Stimulated activated CD4-positive, alpha-beta T cell treated with anti-CD3 and anti-CD28 coated beads, Interleukin-15, amount 100 ng/mL, for 24 hours (primary cell): ENCODE measurements around the gene PCDH20.
"Not testable (repeated sequence)": the region's sequence is repeated elsewhere in the genome, so short reads cannot be mapped to it uniquely, and the experiment has no call there.

Experiments
- DNase-seq: peaks from one replicate; pipeline ENCODE4 v3.0.0-alpha.2; 2020

PCDH20 gene

GRCh38 chr13:61415749-61416148 is at the start of gene PCDH20:
Gene PCDH20, minus strand, starts transcription at chr13:61415849. Its CDS starts 691 bp downstream, at chr13:61415158.
- DNase-seq, result no peak

DNA sequence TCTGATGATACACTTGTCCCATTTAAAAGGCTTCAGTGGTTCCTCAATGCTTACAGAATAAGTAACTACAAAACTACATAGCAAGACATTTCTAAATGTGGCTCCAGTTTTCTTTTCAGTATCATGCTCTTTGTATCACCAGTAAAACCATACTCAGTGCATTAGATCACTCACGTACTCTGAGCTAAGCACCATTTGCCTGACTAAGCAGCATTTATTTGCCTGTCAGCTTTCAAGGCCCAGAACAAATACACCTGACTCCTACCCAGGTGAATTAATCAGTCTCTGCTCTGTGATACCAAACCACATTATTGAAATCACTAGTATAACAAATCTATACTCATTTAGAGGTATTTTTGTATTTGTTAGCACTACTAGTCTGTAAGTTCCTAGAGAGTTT is 47.4 kb upstream of the PCDH20 start:
- DNase-seq, result no peak

DNA sequence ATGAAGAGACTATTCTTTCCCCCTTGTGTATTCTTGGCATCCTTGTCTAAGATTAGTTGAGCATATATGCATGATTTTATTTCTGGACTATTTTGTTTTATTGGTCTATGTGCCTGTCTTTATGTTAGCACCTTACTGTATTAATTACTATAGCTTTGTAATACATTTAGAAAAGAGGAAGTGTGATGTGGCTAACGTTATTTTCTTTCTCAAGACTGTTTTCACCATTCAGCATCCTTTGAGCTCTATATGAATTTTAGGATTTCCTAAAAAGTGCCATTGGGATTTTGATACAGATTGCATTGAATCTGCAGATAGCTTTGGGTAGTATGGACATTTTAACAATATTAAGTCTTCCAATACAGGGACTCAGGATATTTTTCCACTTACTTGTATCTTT is 37.5 kb upstream of the PCDH20 start:
- DNase-seq, result no peak

- no peak for DNase-seq
Measured at GRCh38 chr13:61432029-61432428, 16.4 kb upstream of the PCDH20 start.

DNA sequence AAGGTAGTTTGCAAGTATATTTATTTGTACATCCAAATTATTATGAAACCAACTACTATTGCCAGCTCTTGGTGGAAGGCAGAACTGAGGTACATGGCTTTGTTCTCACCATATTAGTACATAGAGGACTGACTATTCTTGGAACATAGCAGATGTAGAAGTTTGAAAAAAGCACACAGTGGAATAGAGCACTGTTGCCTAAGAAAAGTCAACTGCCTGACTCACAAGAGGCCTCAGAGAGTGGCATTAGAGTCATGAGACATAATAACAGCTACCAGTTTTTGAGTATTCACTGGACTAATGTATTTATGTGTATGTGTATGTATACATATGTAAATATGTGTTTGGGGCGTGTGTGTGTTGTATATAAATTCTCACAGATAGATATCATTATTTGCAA is 8.3 kb upstream of the PCDH20 start:
- no peak for DNase-seq

GRCh38 chr13:61417086-61417570 is 1.5 kb upstream of the PCDH20 start:
- no peak for DNase-seq

DNA sequence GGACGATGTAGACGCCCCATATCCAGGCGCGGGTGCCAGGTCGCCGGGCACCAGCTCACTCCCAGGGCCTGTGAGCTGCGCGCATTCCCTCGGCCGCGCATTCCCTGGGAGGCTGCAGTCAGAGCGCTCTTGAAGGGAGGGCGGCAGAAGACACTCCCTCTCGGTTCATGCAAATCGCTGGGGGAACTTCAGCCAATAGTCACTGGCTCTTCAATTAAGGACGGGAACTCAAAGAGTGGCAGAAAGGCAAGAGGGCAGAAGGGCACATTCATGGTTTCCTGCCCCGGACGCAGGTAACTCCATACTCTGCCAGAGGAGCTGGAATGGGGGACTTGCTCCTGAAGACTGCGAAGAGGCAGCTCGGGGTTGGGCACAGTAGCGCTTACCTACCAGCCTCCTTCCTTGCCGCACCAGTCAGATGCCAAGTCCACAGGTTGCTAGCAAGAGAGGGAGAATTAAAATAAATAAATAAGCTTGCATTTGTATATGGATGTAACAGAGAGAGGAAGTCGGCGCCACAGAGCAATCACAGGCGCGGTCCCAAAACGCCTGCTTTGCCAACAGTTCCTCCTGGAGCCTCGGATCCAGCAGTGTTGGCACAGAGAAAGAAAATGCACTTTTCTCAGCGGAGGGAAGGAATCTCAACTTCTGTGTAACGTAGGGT is 459 bp downstream of the PCDH20 start:
- DNase-seq, result no peak

GRCh38 chr13:61414686-61415057 is 977 bp downstream of the PCDH20 start:
- DNase-seq, result no peak

DNA sequence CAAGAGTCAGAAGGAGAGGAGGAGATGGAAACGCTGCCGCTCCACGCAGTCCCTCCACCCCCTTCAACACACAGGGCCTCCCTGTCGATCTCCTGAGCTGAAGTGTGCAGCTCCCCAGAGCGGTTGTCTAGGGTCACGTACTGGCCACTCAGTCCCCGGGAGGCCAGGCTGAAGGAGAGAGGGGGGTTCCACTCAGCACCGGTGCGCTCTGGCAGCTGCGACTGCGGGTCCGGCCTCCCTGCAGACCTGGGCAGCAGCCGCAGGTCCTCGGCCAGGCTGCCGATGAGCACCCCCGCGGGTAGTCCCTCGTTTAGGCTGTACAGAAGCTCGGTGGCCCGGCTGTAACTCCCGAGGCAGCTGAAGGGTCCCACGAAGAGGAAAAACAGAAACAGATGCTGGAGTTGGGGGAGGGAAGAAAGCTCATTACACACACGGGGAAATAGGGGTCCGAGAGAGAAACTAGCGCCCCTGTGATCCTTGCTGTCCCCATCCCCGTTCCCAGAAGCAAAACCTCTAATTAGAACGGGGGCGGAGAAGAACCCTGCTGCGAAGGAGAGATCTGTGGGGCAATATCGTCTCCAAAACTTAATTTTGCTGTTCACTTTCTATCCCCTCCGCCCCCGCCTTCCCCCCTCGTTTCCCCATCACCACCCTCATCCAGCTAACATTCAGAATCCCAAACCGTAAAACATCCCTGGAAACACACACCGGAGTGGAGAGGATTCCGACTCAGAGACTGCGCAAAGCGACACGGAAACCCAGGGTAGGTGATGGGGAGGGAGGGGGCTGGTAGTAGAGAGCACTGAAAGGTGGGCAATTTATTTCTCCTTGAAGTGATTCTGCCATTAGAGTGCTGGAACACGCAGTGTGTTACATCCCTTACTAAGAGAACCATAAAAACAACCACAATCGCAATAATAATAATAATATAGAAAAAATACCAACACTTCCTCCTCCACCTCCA is 1.8 kb downstream of the PCDH20 start:
- no peak for DNase-seq

- no peak for DNase-seq
Measured at GRCh38 chr13:61410669-61411297, 4.9 kb downstream of the PCDH20 start.

- DNase-seq, result no peak
Measured at GRCh38 chr13:61410266-61410665, 5.4 kb downstream of the PCDH20 start.

- no peak for DNase-seq
Measured at GRCh38 chr13:61408571-61408970, 7.1 kb downstream of the PCDH20 start.

- no peak for DNase-seq
Measured at GRCh38 chr13:61406275-61406674, 9.4 kb downstream of the PCDH20 start.

GRCh38 chr13:61396121-61396520 is 19.5 kb downstream of the PCDH20 start:
- no peak for DNase-seq

GRCh38 chr13:61391426-61391825 is 24.2 kb downstream of the PCDH20 start:
- no peak for DNase-seq

DNA sequence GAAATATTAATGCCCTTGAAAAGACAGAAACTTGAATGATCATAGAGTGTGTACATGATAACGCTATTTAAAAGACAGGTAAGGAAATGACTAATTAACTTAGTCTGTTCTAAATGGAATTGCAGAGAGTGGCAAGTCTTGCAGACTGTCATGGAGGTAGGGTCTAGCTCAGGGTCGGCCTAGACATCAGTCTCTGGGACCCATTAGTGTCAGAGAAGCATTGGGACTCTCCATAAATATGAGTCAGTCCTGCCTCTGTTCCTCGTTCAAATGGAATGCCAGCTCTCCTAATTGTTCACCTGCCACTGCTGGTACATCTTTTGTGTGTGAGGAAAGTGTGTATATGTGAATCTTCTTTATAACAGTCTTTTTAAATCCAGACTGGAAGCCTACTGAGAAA is 28.0 kb downstream of the PCDH20 start:
- no peak for DNase-seq

- DNase-seq, result no peak
Measured at GRCh38 chr13:61383111-61383510, 32.5 kb downstream of the PCDH20 start.

DNA sequence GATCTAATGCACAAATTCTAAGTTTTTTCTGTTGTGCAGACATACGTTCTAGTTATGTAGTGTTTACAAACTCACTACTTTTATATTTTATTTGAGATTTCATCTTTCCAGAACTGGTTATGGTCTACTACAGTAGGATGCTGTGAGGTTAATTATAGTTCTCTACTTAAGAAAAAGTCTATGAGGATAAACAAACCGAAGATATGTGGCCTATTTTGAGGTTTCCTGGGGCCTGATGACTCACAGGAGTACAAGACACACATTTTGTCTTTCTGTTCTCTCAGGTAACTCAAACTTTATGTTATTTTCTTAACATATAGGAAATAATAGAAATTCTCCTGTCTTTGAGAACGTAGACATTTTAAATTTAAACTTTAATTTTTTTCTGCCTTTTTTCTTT is 45.1 kb downstream of the PCDH20 start:
- DNase-seq, result no peak

DNA sequence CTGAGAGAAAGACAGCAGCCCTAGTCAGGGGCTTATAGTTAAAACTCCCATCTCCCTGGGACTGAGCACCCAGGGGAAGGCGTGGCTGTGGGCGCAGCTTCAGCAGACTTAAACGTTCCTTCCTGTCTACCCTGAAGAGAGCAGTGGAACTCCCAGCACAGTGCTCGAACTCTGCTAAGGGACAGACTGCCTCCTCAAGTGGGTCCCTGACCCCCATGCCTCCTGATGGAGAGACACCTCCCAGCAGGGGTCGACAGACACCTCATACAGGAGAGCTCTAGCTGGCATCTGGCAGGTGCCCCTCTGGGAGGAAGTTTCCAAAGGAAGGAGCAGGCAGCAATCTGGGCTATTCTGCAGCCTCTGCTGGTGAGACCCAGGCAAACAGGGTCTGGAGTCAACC is 51.0 kb downstream of the PCDH20 start:
- not testable (repeated sequence) for DNase-seq

DNA sequence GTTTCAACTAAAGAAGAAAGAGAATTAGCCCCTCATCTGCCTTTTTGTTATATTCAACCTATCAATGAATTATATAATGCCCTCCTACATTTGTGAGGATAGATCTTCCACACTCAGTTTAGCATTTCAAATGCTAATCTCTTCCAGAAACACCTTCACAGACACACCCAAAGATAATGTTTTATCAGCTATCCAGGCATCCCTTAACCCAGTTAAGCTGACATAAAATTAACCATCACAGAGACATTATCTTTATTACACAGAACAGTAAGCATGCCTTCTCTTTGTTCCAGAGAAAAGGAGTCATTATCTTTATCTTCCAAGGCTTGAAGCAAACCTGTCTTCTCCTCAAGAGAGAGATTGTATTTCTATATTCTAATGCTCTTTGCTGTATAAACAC is 53.1 kb downstream of the PCDH20 start:
- no peak for DNase-seq
